Gastrocnemius medialis (tissue), 4 donors: ENCODE results near the gene ZKSCAN3. TPM values are rescaled to one million over a fixed set of nuclear protein-coding genes. Genes with fewer than 3 reads are reported as not detected.
"Not testable (repeated sequence)": the region's sequence is repeated elsewhere in the genome, so short reads cannot be mapped to it uniquely, and the experiment has no call there.

Experiments
- ATAC-seq, 2 donors: fragments of 150-250 bp; one replicate each; pipeline ENCODE4 v1.9.1; 2016
- DNase-seq, 2 donors: peaks; one replicate each; pipeline ENCODE4 v3.0.0-alpha.2; 2019
- H3K27ac ChIP-seq, 4 donors: fragments of 200-600 bp; sonication (generic); 1 replicate in 1 of 4; 2 replicates in 3 of 4; pipeline ENCODE4 v1.5.1; 2016 to 2018; ENCODE audit warnings: mild to moderate bottlenecking in 2 of 4, moderate library complexity in 1 of 4
- H3K27me3 ChIP-seq, 3 donors: fragments of 200-600 bp; sonication (generic) in 2 of 3; 1 replicate in 1 of 3; 2 replicates in 2 of 3; pipeline versions ENCODE4 v1.5.1 to v1.6.0; 2016 to 2019; ENCODE audit warnings: mild to moderate bottlenecking in 1 of 3, moderate library complexity in 1 of 3
- H3K36me3 ChIP-seq, 2 donors: fragments of 200-600 bp; sonication (generic) in 1 of 2; one replicate each; pipeline ENCODE4 v1.5.1; 2017 to 2018
- H3K4me1 ChIP-seq, 2 donors: fragments of 200-600 bp; sonication (generic) in 1 of 2; one replicate each; pipeline ENCODE4 v1.5.1; 2016 to 2017; ENCODE audit warnings: mild to moderate bottlenecking in 2 of 2
- H3K4me3 ChIP-seq, 4 donors: fragments of 200-600 bp; sonication (generic) in 3 of 4; 1 replicate in 1 of 4; 2 replicates in 3 of 4; pipeline ENCODE4 v1.5.1; 2016 to 2019; ENCODE audit warnings: mild to moderate bottlenecking in 2 of 4
- H3K9me3 ChIP-seq, 3 donors: fragments of 200-600 bp; sonication (generic) in 2 of 3; 1 replicate in 1 of 3; 2 replicates in 2 of 3; pipeline ENCODE4 v1.5.1; 2016 to 2019
- POLR2A ChIP-seq, 2 donors: fragments of 450-650 bp; IDR thresholded peaks; one replicate each; pipeline ENCODE4 v1.6.1; 2017; ENCODE audit warnings: antibody characterized with exemption in 2 of 2, mild to moderate bottlenecking in 2 of 2, moderate library complexity in 2 of 2
- in situ Hi-C, 4 donors: fragments of 200-750 bp; cut with MboI; loops; one replicate each; pipeline versions ENCODE4 v1.15.0 to v1.8.0; 2017; ENCODE audit warnings: low sequenced_read_pairs in 4 of 4
- intact Hi-C: fragments of 100-400 bp; cut with DNase I; formaldehyde crosslinking; loops from one replicate; pipeline ENCODE4 v1.15.1; 2023; ENCODE audit warnings: low total_unique reads
- total RNA-seq, 4 donors: library from RNA; depleted of rRNA; stranded (reverse); fragments of >200 nt; gene quantifications; one replicate each; pipeline versions ENCODE4 v1.1.0 to v1.2.3, GENCODE V29; 2016
- TF ChIP-seq, protein P1 (sequence below), 5 experiments: fragments of 450-650 bp in 3 of 5; fragments of 200-600 bp in 2 of 5; sonication (generic) in 2 of 5; IDR thresholded peaks in 4 of 5; conservative IDR thresholded peaks in 1 of 5; 1 replicate in 4 of 5; 2 replicates in 1 of 5; pipeline ENCODE4 v1.5.1; 2016 to 2019; ENCODE audit warnings: antibody characterized with exemption in 5 of 5, mild to moderate bottlenecking in 3 of 5, moderate library complexity in 3 of 5

ZKSCAN3 gene
- total RNA-seq, 4 donors from 2014 or later, result 1.5 to 4.5 (median 2.4) TPM

DNA sequence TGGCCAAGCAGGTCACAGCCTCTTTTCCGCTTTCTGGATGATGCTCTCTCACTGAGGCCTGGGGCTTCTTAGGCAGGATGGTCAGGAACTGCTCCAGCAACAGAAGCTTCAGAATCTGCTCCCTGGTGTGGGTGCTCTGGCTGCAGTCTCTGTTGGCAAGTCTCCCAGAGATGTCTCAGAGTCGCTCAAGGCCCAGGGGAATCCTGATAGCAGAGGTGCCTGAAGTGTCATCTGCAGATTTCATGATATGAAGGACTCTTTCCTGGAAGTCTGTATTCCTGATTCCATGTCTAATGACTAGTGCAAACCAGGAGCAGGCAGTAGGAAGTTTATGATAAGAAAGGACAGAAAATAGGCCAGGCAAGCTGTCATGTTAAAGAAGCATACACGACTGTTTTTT, 34.1 kb upstream of the ZKSCAN3 start:
- no peak for DNase-seq
- no peak for TF ChIP-seq POLR2A (IDR thresholded peaks at IDR 0.05)
- TF ChIP-seq, protein P1, sequence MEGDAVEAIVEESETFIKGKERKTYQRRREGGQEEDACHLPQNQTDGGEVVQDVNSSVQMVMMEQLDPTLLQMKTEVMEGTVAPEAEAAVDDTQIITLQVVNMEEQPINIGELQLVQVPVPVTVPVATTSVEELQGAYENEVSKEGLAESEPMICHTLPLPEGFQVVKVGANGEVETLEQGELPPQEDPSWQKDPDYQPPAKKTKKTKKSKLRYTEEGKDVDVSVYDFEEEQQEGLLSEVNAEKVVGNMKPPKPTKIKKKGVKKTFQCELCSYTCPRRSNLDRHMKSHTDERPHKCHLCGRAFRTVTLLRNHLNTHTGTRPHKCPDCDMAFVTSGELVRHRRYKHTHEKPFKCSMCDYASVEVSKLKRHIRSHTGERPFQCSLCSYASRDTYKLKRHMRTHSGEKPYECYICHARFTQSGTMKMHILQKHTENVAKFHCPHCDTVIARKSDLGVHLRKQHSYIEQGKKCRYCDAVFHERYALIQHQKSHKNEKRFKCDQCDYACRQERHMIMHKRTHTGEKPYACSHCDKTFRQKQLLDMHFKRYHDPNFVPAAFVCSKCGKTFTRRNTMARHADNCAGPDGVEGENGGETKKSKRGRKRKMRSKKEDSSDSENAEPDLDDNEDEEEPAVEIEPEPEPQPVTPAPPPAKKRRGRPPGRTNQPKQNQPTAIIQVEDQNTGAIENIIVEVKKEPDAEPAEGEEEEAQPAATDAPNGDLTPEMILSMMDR (IDR thresholded peaks at IDR 0.05 in 4 of 5, conservative IDR thresholded peaks at IDR 0.05 in 1 of 5), result no peak
- Histone ChIP-seq H3K27ac (no peak overlapping the region), H3K9me3 (no peaks in the 10 kb centered on the region), H3K4me1 (no peaks in the 10 kb centered on the region), H3K27me3 (no peaks in the 10 kb centered on the region), H3K4me3 (no peak overlapping the region), H3K36me3 (no peaks in the 10 kb centered on the region)
- in situ Hi-C loops, result no loop called here
- no peak for ATAC-seq
- intact Hi-C loops, result no loop called here

DNA sequence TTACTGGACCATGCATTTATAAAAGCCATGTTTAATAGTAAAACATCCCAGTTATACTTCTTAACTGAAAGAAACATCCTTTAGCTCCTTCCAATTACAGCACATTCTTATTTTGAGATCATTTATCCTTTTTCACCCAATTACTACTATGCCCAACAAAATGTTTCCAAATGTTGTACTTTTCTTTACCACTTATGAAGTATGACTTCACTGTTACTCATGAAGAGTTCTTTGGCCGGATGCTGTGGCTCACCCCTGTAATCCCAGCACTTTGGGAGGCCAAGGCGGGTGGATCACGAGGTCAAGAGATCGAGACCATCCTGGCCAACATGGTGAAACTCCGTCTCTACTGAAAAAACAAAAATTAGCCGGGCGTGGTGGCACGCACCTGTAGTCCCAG, 31.9 kb upstream of the ZKSCAN3 start:
- in situ Hi-C loops, result not testable (repeated sequence)

DNA sequence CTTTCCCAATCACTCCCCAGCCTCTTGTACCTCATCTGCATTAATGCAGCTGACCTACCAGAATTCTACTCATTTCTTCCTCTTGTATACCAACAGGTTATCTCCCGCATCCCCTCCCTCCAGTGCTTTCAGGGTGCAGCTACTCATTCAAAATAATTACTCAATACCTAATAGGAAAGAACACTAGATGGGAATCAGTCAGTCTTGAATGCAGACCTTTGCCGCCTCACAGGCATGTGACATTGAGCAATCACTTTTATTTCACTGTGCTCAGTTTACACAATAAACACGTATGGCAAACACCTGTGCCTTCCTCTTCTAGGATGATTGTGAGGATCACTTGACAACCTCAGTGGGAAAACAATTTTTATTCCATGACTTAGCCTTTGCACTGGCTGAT, 27.1 kb upstream of the ZKSCAN3 start:
- peaks cover 0 to 18% (median 17%) of the 10 kb centered on the region in 3 donors for H3K9me3 ChIP-seq
- intact Hi-C loops (no loop called here), in situ Hi-C loops (no loop called here)
- H3K4me3 ChIP-seq, result no peak overlapping the region
- ATAC-seq (no peak), DNase-seq (no peak)
- H3K36me3 ChIP-seq, result peaks cover 18 to 51% of the 10 kb centered on the region in 2 donors
- no peak for TF ChIP-seq POLR2A (IDR thresholded peaks at IDR 0.05)
- TF ChIP-seq, protein P1 (IDR thresholded peaks at IDR 0.05 in 4 of 5, conservative IDR thresholded peaks at IDR 0.05 in 1 of 5), result no peak
- H3K27me3 ChIP-seq, result no peaks in the 10 kb centered on the region
- H3K27ac ChIP-seq, result no peak overlapping the region
- no peaks in the 10 kb centered on the region for H3K4me1 ChIP-seq

More for the DNA sequence above, 31.9 kb upstream of the ZKSCAN3 start:
- H3K4me3 ChIP-seq, ATAC-seq, H3K27me3 ChIP-seq, H3K36me3 ChIP-seq, H3K27ac ChIP-seq, DNase-seq, H3K4me1 ChIP-seq, intact Hi-C loops, H3K9me3 ChIP-seq: not testable (repeated sequence)

DNA sequence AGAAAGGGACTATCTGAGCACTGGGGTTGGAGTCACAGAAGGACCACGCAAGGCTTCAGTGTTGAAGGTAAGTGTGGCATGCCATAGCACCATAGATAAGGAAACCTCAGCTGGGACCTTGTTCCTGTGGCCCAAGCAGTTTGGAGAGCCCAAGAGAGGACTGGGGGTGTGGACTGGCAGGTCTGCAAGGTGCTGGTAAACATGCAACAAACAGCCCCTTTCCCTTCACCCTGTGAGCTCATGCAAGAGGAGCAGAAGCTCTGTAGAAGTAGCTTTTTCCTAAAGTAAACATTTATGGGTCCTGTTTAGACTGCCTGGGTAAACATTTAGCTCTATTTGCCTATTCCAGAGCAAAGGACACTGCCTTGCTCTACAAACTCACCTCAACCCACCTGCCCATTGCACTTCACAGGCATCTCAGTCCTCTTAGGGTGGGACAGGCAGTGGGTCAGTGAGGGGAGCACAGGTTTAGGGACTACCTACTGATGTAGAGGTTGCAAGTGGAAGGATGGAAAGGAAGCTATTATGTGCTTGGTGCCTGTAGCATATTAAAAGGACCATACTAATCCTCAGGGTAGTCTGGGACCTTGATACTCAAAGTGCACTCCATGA, 25.8 kb upstream of the ZKSCAN3 start:
- H3K36me3 ChIP-seq, result peaks cover 18 to 61% of the 10 kb centered on the region in 2 donors
- TF ChIP-seq, protein P1 (IDR thresholded peaks at IDR 0.05 in 4 of 5, conservative IDR thresholded peaks at IDR 0.05 in 1 of 5), result no peak
- TF ChIP-seq POLR2A (IDR thresholded peaks at IDR 0.05), result no peak
- intact Hi-C loops (no loop called here), in situ Hi-C loops (no loop called here)
- no peak overlapping the region for H3K4me3 ChIP-seq
- H3K4me1 ChIP-seq, result no peaks in the 10 kb centered on the region
- H3K27me3 ChIP-seq, result no peaks in the 10 kb centered on the region
- H3K9me3 ChIP-seq, result peaks cover 0 to 20% (median 18%) of the 10 kb centered on the region in 3 donors
- no peak for ATAC-seq
- DNase-seq, result no peak
- H3K27ac ChIP-seq, result no peak overlapping the region

DNA sequence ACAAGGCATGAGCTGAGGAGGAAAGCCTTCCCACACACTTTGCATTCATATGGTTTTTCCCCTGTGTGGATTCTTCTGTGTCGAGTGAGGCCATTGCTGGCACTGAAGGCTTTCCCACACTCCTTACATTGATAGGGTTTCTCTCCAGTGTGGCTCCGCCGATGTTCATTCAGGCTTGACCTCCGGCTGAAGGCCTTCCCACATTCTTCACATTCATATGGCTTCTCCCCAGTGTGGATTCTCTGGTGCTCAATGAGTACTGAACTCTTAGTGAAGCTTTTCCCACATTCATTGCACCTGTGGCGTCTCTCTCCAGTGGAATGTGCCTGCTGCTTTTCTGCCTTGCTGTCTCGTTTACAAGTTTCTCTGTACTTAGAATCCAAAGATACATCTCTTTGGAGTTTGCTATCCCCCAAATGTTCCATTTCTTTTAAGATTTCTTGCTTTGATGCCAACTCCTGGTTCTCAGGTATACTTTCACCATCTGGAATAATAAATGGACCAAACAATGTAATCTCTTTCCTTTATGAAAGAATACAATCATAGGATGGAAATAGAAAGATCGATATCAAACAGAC, 23.3 kb upstream of the ZKSCAN3 start:
- DNase-seq (no peak), ATAC-seq (no peak)
- intact Hi-C loops (no loop called here), in situ Hi-C loops (no loop called here)
- H3K9me3 ChIP-seq, result peaks cover 0 to 20% (median 18%) of the 10 kb centered on the region in 3 donors
- TF ChIP-seq, protein P1 (IDR thresholded peaks at IDR 0.05 in 4 of 5, conservative IDR thresholded peaks at IDR 0.05 in 1 of 5), result no peak
- TF ChIP-seq POLR2A (IDR thresholded peaks at IDR 0.05), result no peak
- peaks cover 18 to 65% of the 10 kb centered on the region in 2 donors for H3K36me3 ChIP-seq
- H3K4me3 ChIP-seq, result peak overlapping the region in 1 of 4 donors; percentile 43
- no peak overlapping the region for H3K27ac ChIP-seq
- no peaks in the 10 kb centered on the region for H3K27me3 ChIP-seq
- no peaks in the 10 kb centered on the region for H3K4me1 ChIP-seq
